H1 (cell line): Measurements from ENCODE around the gene LHPP. TPM values are rescaled to one million over a fixed set of nuclear protein-coding genes. Genes with fewer than 3 reads are reported as not detected.

Source experiments
- CTCF ChIA-PET: fragments of 300-600 bp; sonication (Branson Sonifier 250); formaldehyde crosslinking; loops from one replicate; lab custom pipeline; 2021; ENCODE audit not compliant: partially characterized antibody; lab: Charles Lee
- POLR2A ChIA-PET: fragments of 300-600 bp; sonication (Branson Sonifier 250); formaldehyde crosslinking; loops from one replicate; lab custom pipeline; 2021; ENCODE audit warnings: inconsistent platforms; ENCODE audit not compliant: partially characterized antibody; lab: Charles Lee
- DNase-seq, 2 experiments: peaks; one replicate each; pipeline versions ENCODE4 v3.0.0 to v3.0.0-alpha.2; 2010 to 2022; ENCODE audit warnings: low spot score in 2 of 2, low read depth in 1 of 2, mixed read lengths in 1 of 2
- FAIRE-seq: peaks from 2 replicates; lab custom pipeline; 2011; peaks lifted over from hg19 to GRCh38; lab: Jason Lieb, UNC
- H2AFZ ChIP-seq: 2 replicates; pipeline ENCODE4 v1.8.1; 2012; ENCODE audit warnings: low read length, inconsistent platforms
- H2AK5ac ChIP-seq: 2 replicates; pipeline ENCODE4 v1.6.1; 2013; ENCODE audit warnings: low read depth, low read length
- H2BK120ac ChIP-seq: replicated peaks from 2 replicates; pipeline ENCODE3; 2013; ENCODE audit warnings: low read depth, low read length, inconsistent platforms
- H2BK12ac ChIP-seq: 2 replicates; pipeline ENCODE4 v1.6.1; 2013; ENCODE audit warnings: low read depth, low read length
- H2BK15ac ChIP-seq: 2 replicates; pipeline ENCODE4 v1.6.1; 2013; ENCODE audit warnings: low read length
- H2BK20ac ChIP-seq: 2 replicates; pipeline ENCODE4 v1.6.1; 2013; ENCODE audit warnings: low read length
- H2BK5ac ChIP-seq: 2 replicates; pipeline ENCODE4 v1.6.1; 2013; ENCODE audit warnings: low read depth, low read length
- H3K14ac ChIP-seq: 2 replicates; pipeline ENCODE4 v1.6.1; 2013; ENCODE audit warnings: inconsistent platforms; ENCODE audit not compliant: insufficient read length
- H3K18ac ChIP-seq: 2 replicates; pipeline ENCODE4 v1.6.1; 2013; ENCODE audit warnings: low read length; ENCODE audit errors: extremely low read depth
- H3K23ac ChIP-seq: 2 replicates; pipeline ENCODE4 v1.6.1; 2013; ENCODE audit warnings: inconsistent platforms; ENCODE audit not compliant: insufficient read length
- H3K23me2 ChIP-seq: 2 replicates; pipeline ENCODE4 v1.6.1; 2013; ENCODE audit warnings: low read depth, low read length
- H3K27ac ChIP-seq: 2 replicates; pipeline ENCODE4 v1.6.1; 2011; ENCODE audit warnings: low read depth, low read length, inconsistent platforms
- H3K27me3 ChIP-seq, 4 experiments: replicated peaks in 1 of 4; 1 replicate in 1 of 4; 2 replicates in 3 of 4; pipeline versions ENCODE4 v1.6.1 to v1.8.1; 2011 to 2013; ENCODE audit warnings: low read length in 3 of 4, mild to moderate bottlenecking in 3 of 4, inconsistent platforms in 2 of 4, mixed read lengths in 2 of 4, moderate library complexity in 1 of 4; ENCODE audit not compliant: control insufficient read depth in 3 of 4, insufficient read depth in 3 of 4; ENCODE audit errors: extremely low read depth in 1 of 4
- H3K36me3 ChIP-seq, 4 experiments: 2 replicates each; pipeline versions ENCODE4 v1.6.1 to v1.8.1; 2011 to 2013; ENCODE audit warnings: mild to moderate bottlenecking in 4 of 4, low read length in 3 of 4, moderate library complexity in 2 of 4, control low read depth in 1 of 4, inconsistent platforms in 1 of 4; ENCODE audit not compliant: insufficient read depth in 4 of 4, control insufficient read depth in 2 of 4
- H3K4ac ChIP-seq: replicated peaks from 2 replicates; pipeline ENCODE3; 2013; ENCODE audit warnings: low read length, low read depth, mixed read lengths, inconsistent platforms; ENCODE audit not compliant: insufficient read length
- H3K4me1 ChIP-seq, 4 experiments: replicated peaks in 1 of 4; 1 replicate in 1 of 4; 2 replicates in 3 of 4; pipeline versions ENCODE4 v1.6.1 to v1.8.1; 2011 to 2013; ENCODE audit warnings: low read length in 3 of 4, inconsistent platforms in 2 of 4, mixed read lengths in 1 of 4; ENCODE audit not compliant: insufficient read depth in 4 of 4, control insufficient read depth in 3 of 4
- H3K4me2 ChIP-seq, 2 experiments: 2 replicates each; pipeline versions ENCODE4 v1.6.1 to v1.8.1; 2011 to 2013; ENCODE audit warnings: low read depth in 2 of 2, low read length in 2 of 2, control low read depth in 1 of 2, inconsistent platforms in 1 of 2, mild to moderate bottlenecking in 1 of 2; ENCODE audit not compliant: insufficient read depth in 1 of 2
- H3K4me3 ChIP-seq, 4 experiments: fragments of 200-600, 300-600 bp in 1 of 4; sonication (generic), shearing (Covaris generic), sonication (Bioruptor Twin) in 1 of 4; 2 replicates each; pipeline versions ENCODE4 v1.5.1 to v1.8.1; 2011 to 2016; ENCODE audit warnings: low read length in 4 of 4, low read depth in 3 of 4, control low read depth in 2 of 4, inconsistent platforms in 2 of 4, mild to moderate bottlenecking in 2 of 4, mixed read lengths in 1 of 4, moderate library complexity in 1 of 4; ENCODE audit not compliant: insufficient read depth in 2 of 4; ENCODE audit errors: extremely low read depth in 1 of 4
- H3K56ac ChIP-seq: replicated peaks from 2 replicates; pipeline ENCODE3; 2013; ENCODE audit warnings: low read depth, mild to moderate bottlenecking, mixed read lengths, low read length, inconsistent platforms; ENCODE audit not compliant: insufficient read length
- H3K79me1 ChIP-seq: 2 replicates; pipeline ENCODE4 v1.6.1; 2013; ENCODE audit warnings: low read depth, low read length, control low read depth
- H3K79me2 ChIP-seq, 2 experiments: 2 replicates each; pipeline versions ENCODE4 v1.6.1 to v1.8.1; 2012 to 2013; ENCODE audit warnings: low read length in 2 of 2, mild to moderate bottlenecking in 2 of 2, inconsistent platforms in 1 of 2; ENCODE audit not compliant: insufficient read depth in 2 of 2, control insufficient read depth in 1 of 2
- H3K9ac ChIP-seq, 4 experiments: replicated peaks in 1 of 4; 1 replicate in 1 of 4; 2 replicates in 3 of 4; pipeline versions ENCODE4 v1.6.1 to v1.8.1; 2011 to 2013; ENCODE audit warnings: low read depth in 3 of 4, low read length in 3 of 4, control low read depth in 2 of 4, mild to moderate bottlenecking in 2 of 4, moderate library complexity in 2 of 4, inconsistent platforms in 1 of 4; ENCODE audit errors: extremely low read depth in 1 of 4
- H3K9me3 ChIP-seq, 2 experiments: 2 replicates each; pipeline versions ENCODE4 v1.6.1 to v1.8.1; 2012 to 2013; ENCODE audit warnings: mild to moderate bottlenecking in 2 of 2, moderate library complexity in 2 of 2, control low read depth in 1 of 2, inconsistent platforms in 1 of 2, low read depth in 1 of 2, low read length in 1 of 2, mixed read lengths in 1 of 2; ENCODE audit not compliant: insufficient read depth in 2 of 2
- H4K20me1 ChIP-seq, 2 experiments: replicated peaks in 1 of 2; 2 replicates each; pipeline versions ENCODE3 to v1.8.1; 2011 to 2013; ENCODE audit warnings: inconsistent platforms in 2 of 2, low read length in 2 of 2, mild to moderate bottlenecking in 1 of 2; ENCODE audit not compliant: insufficient read depth in 2 of 2, control insufficient read depth in 1 of 2
- H4K5ac ChIP-seq: 2 replicates; pipeline ENCODE4 v1.6.1; 2013; ENCODE audit warnings: low read length, low read depth, mixed read lengths, inconsistent platforms; ENCODE audit not compliant: insufficient read length
- H4K8ac ChIP-seq: 2 replicates; pipeline ENCODE4 v1.8.0; 2013; ENCODE audit warnings: mild to moderate bottlenecking, moderate library complexity, low read length, inconsistent platforms; ENCODE audit not compliant: insufficient read depth; ENCODE audit errors: extremely low read depth
- H4K91ac ChIP-seq: replicated peaks from 2 replicates; pipeline ENCODE3; 2013; ENCODE audit warnings: low read length, mixed read lengths, inconsistent platforms; ENCODE audit not compliant: insufficient read length
- BACH1 ChIP-seq: IDR thresholded peaks from 2 replicates; pipeline ENCODE4 v1.6.1; 2012; ENCODE audit warnings: low read length, improper control_type of control experiment
- BCL11A ChIP-seq, 2 experiments: IDR thresholded peaks; one replicate each; pipeline ENCODE4 v1.6.1; 2011; ENCODE audit warnings: low read depth in 2 of 2, low read length in 2 of 2, mild to moderate bottlenecking in 2 of 2
- CBX5 ChIP-seq: fragments of 300-800, 300-1000 bp; sonication (generic); IDR thresholded peaks from 2 replicates; pipeline ENCODE4 v1.7.1; 2016; ENCODE audit warnings: antibody characterized with exemption, low read length, low read depth
- CBX8 ChIP-seq: fragments of 300-800, 300-1000 bp; sonication (generic); IDR thresholded peaks from 2 replicates; pipeline ENCODE4 v1.7.1; 2016; ENCODE audit warnings: low read depth, low read length, borderline replicate concordance
- EGR1 ChIP-seq: IDR thresholded peaks from 2 replicates; pipeline ENCODE4 v1.6.1; 2011; ENCODE audit warnings: low read depth, low read length, borderline replicate concordance
- KDM4A ChIP-seq: IDR thresholded peaks from one replicate; pipeline ENCODE4 v1.7.1; 2012; ENCODE audit warnings: low read depth, mild to moderate bottlenecking, moderate library complexity, low read length, inconsistent platforms; ENCODE audit not compliant: severe bottlenecking
- KDM5A ChIP-seq: fragments of 200-600 bp; IDR thresholded peaks from 2 replicates; pipeline ENCODE4 v1.7.1; 2012; ENCODE audit warnings: mild to moderate bottlenecking, low read length, inconsistent platforms, mixed read lengths
- POU5F1 ChIP-seq: IDR thresholded peaks from 2 replicates; pipeline ENCODE4 v1.6.1; 2011; ENCODE audit warnings: low read depth, mild to moderate bottlenecking, low read length, moderate library complexity
- RAD21 ChIP-seq, 2 experiments: IDR thresholded peaks in 1 of 2; conservative IDR thresholded peaks in 1 of 2; 2 replicates each; pipeline ENCODE4 v1.6.1; 2011; ENCODE audit warnings: low read depth in 2 of 2, low read length in 2 of 2, improper control_type of control experiment in 1 of 2, inconsistent platforms in 1 of 2, mild to moderate bottlenecking in 1 of 2, moderate library complexity in 1 of 2
- RFX5 ChIP-seq: IDR thresholded peaks from 2 replicates; pipeline ENCODE4 v1.6.1; 2011; ENCODE audit warnings: low read depth, low read length, improper control_type of control experiment, borderline replicate concordance
- SP4 ChIP-seq: IDR thresholded peaks from 2 replicates; pipeline ENCODE4 v1.6.1; 2012; ENCODE audit warnings: low read length, inconsistent platforms
- TCF12 ChIP-seq: IDR thresholded peaks from 2 replicates; pipeline ENCODE4 v1.6.1; 2011; ENCODE audit warnings: low read depth, mild to moderate bottlenecking, low read length
- WGBS, 2 experiments: shearing (Covaris generic) in 1 of 2; methylation state at CpG; one replicate each; pipeline versions ENCODE4 v1.1.6 to v1.1.7; 2013 to 2015; ENCODE audit warnings: low lambda C conversion rate in 2 of 2, mixed read lengths in 2 of 2, inconsistent platforms in 1 of 2, low coverage in 1 of 2, missing lambda C conversion rate in 1 of 2; ENCODE audit not compliant: insufficient replicate concordance in 2 of 2, insufficient coverage in 1 of 2, insufficient read length in 1 of 2; ENCODE audit errors: extremely low coverage in 1 of 2, missing lambda C conversion rate in 1 of 2; 5-methylcytosine and 5-hydroxymethylcytosine counted together
- polyA plus RNA-seq, 7 experiments: library from polyadenylated mRNA; depleted of rRNA in 3 of 7; stranded (reverse) in 5 of 7; unstranded in 2 of 7; fragments of >200 nt in 5 of 7; fragments of 200-250 nt in 2 of 7; gene quantifications; 1 replicate in 5 of 7; 2 replicates in 1 of 7; 4 replicates in 1 of 7; pipeline versions ENCODE4 v1.2.1 to v1.2.3, GENCODE V29; 2011 to 2013; ENCODE audit warnings: missing spikeins in 2 of 7, mixed read lengths in 2 of 7
- total RNA-seq: library from RNA; stranded (reverse); fragmentation: NEBNext Ultra II Directional; extraction: Animal tissue kit (Norgen Biotek cat#: 25700); gene quantifications from 2 replicates; pipeline ENCODE4 v1.2.1, GENCODE V29; 2021
- TF ChIP-seq, protein P1 (sequence below): IDR thresholded peaks from 2 replicates; pipeline ENCODE4 v1.6.1; 2011; ENCODE audit warnings: low read length, improper control_type of control experiment

LHPP gene
- total and polyA plus RNA-seq, 2 of the 8 experiments (the other 6 are each of a cell fraction or from before 2014, with no cell fraction given): 26.0 to 45.0 TPM

DNA sequence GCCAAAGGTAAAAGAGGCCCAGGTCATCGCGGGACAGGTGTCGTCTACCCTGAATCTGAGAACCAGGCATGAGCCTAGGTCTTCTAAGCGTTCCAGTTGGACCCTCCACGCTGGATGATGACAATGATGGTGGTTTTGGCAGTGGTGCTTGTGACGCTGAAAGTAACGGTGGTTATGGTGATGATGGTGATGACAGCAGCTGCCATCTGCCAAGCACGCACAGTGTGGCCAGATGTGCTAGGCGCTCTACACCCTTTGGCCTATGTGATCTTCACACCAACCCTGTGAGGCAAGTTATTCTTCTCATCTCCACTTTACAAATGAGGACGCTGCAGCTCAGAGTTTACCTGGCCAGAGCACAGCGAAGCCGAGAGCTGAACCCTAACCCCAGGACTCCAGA, 188.6 kb downstream of the LHPP start:
- H2BK5ac ChIP-seq: no peak overlapping the region
- H3K36me3 ChIP-seq: no peaks in the 10 kb centered on the region
- H3K4me3 ChIP-seq: no peak overlapping the region
- peak overlapping the region; percentile 89; the same call in 1 of the 2 replicates for H2BK12ac ChIP-seq
- no peak overlapping the region for H4K8ac ChIP-seq
- H3K4me1 ChIP-seq: peaks cover 0 to 27% (median 17%) of the 10 kb centered on the region in 4 experiments; a peak in 6 of 7 replicates
- H3K4ac ChIP-seq: no peak overlapping the region
- DNase-seq (no peak), FAIRE-seq (no peak)
- no peaks in the 10 kb centered on the region for H3K27me3 ChIP-seq
- peak overlapping the region; percentile 87 for H4K91ac ChIP-seq
- no peaks in the 10 kb centered on the region for H3K79me2 ChIP-seq
- no peaks in the 10 kb centered on the region for H3K9me3 ChIP-seq
- 87% methylated on average over 12 of the region's 12 CpGs; no CpG with 5 or more reads in 1 of the 2 experiments for WGBS, 2 experiments
- peak overlapping the region; percentile 16 to 20; a peak in 2 of 4 replicates for H3K4me2 ChIP-seq
- H4K5ac ChIP-seq: no peak overlapping the region
- H3K9ac ChIP-seq: no peak overlapping the region; a peak in 1 of 7 replicates
- no peak overlapping the region for H2BK20ac ChIP-seq
- H2AFZ ChIP-seq: no peak overlapping the region
- peak overlapping the region; percentile 33 for H3K18ac ChIP-seq
- POLR2A ChIA-PET: no interaction called here
- H2BK15ac ChIP-seq: 0 out of 2 replicates have a peak overlapping the region, but pooled peaks have one; percentile 5
- no peaks in the 10 kb centered on the region; the same call in 1 of the 2 replicates for H3K79me1 ChIP-seq
- H2BK120ac ChIP-seq: no peak overlapping the region
- H4K20me1 ChIP-seq: peaks cover 1 to 2% of the 10 kb centered on the region in 2 experiments
- H3K23ac ChIP-seq: no peak overlapping the region
- no peak overlapping the region for H3K14ac ChIP-seq
- CTCF ChIA-PET: interaction anchor here (0.6 to 3.9 kb wide), 14 partner anchors 9 to 111 kb away, joined by 3 to 18 read pairs (median 4); no protein-coding TSS in a partner anchor
- no peak overlapping the region for H3K56ac ChIP-seq
- H2AK5ac ChIP-seq: peak overlapping the region; percentile 91
- no peak overlapping the region for H3K27ac ChIP-seq
- H3K23me2 ChIP-seq: no peaks in the 10 kb centered on the region
- TF ChIP-seq POU5F1 (no peak), CBX5 (no peak), KDM4A (no peak), RFX5 (no peak), CBX8 (no peak), RAD21 (IDR thresholded peaks at IDR 0.05 in 1 of 2, conservative IDR thresholded peaks at IDR 0.05 in 1 of 2; ENCODE audit: low read depth in 2 of 2, low read length in 2 of 2) (no peak), BCL11A (IDR thresholded peaks at IDR 0.05; ENCODE audit: low read depth in 2 of 2, low read length in 2 of 2) (no peak), SP4 (no peak), KDM5A (no peak), TCF12 (no peak), EGR1 (no peak), BACH1 (no peak)
- TF ChIP-seq, protein P1, sequence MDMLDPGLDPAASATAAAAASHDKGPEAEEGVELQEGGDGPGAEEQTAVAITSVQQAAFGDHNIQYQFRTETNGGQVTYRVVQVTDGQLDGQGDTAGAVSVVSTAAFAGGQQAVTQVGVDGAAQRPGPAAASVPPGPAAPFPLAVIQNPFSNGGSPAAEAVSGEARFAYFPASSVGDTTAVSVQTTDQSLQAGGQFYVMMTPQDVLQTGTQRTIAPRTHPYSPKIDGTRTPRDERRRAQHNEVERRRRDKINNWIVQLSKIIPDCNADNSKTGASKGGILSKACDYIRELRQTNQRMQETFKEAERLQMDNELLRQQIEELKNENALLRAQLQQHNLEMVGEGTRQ: no peak
